ENCODE data around the gene TLX2.

TLX2 gene

DNA sequence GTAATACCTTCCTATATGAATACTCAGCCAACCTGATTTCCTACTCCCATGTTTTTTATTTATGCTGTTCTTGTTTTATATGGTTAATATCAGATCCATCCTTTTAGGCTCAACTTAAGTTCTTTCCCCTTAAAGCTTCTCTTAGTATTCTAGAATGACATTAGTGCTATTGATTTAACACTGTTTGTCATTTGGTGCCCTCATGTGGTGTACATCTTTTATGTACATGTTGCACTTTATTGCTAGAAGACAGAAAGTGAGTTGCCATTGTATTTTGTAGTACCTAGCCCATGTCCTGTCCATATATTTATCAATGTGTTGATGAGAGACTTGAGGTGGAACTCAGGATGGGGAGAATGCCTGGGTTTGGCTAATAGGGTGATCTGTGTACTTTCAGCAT is 18.0 kb downstream of the TLX2 start:
- DNase-seq (ENCODE audit: low read depth): no peak

DNA sequence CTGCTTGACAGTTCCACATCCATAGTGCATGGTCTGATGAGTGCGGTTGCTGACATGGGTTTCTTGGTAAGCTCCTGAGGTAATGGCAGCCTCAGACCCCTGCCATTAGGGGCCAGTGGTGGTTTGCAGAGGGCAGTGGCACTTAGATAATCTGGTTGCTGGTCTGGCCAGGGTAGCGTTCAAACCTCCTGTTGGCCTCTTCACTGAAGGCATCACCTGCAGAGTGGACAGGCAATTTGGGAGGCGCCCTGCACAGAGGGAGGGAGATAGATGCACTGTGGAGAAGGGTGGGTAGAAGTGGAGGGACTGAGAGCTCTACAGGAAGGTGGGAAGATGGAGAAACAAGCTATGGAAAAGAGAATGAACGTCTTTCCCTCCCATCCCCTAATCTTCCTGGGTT is 19.2 kb downstream of the TLX2 start:
- no peak for DNase-seq (ENCODE audit: low read depth)

DNA sequence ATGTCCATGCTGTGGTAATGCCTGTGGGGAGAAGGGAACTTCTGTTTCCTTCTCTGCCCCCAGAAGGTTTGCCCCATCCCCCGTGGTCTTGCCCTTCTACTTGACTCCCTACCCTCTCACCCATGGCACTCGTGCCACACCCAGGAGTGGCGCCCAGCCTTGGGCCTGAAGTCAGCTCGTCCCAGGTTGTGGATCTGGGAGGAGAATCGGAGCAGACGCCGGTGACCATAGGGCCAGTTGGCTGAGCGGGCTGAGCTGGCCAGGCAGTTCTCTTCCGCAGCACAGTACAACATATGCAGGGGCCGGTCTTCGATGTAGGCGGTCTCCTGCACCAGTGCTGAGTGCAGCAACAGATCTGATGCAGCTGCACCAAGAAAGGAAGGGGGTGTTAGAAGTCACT is 20.2 kb downstream of the TLX2 start:
- DNase-seq (ENCODE audit: low read depth): no peak

DNA sequence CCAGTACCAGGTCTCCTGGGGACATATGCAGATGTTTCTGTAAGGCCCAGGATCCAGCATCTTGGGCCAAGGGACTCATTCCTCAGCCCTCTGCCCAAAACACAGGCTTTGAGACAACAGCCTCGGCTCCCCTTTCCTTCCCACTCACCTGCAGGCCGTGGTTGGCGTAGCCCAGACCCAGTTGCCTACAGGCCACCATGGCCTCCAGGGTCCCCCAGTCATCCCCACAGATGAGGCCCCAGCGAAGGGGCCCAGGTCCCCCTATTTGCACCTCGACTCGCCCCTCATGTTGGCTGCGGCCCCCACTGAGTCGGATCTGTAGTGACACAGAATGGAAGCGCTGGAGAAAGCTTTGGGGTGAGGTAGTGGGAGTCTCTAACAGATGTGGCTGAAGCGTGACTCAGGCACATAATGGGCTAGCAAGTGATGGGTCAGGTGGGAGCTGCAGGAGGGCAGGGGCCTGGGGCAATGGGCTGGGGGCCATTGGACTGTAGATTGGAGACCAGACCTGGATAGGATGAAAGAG is 21.3 kb downstream of the TLX2 start:
- no peak for DNase-seq (ENCODE audit: low read depth)

DNA sequence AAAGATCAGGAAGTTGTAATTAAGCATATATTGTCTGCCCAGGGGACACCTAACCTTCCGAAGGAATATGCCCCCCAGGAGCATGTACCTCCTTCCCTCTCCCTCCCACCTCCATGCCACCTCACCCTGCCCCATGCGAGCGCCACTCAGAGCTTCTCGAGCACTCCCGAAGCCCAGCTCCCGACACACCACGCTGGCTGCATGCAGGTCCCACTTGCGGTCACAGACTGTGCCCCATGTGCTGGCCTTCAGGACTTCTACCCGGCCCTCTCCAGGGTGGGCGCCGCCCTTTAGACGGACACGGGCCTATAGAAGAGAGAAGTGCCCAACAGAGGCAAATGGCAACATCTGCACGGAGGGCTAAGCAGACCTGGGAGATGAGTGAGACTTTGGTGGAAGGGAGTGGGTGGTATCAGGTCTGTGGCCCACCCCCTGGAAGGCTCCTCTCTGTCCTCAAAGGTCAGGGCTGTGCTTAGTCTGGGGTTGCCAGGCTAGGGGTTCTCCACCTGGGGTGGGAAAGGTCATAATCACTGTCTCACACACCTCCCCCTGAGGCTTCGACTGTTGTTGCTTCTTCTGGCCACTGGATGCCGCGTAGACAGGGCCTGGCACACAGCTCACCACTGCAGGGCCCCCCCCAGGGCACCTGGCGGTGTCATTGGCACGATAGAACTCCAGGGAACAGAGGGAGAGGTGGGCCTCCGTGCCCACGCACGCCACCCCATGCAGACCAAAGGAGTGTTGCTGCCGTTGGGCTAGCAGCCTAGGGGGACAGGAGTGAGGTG is 22.1 kb downstream of the TLX2 start:
- DNase-seq (ENCODE audit: low read depth): no peak

DNA sequence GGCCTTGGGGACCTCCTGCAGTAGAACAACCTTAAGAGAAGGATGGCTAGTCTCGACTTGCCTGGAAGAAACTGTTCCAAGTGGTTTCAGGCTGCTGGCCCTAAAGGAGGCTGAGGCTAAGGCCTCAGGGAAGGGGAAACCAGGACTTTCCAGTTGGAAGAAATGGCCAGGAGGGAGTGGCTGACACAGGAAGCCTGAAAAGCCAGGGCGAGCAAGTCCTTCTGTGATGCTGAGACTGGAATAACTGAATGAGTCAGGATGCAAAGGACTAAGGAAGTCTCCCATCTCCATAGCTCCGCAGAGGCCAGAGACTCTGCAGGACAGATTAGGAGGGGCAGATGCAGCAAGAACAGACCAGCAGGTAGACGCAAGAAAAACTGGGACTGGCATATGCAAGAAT is 22.9 kb downstream of the TLX2 start:
- DNase-seq (ENCODE audit: low read depth): no peak

DNA sequence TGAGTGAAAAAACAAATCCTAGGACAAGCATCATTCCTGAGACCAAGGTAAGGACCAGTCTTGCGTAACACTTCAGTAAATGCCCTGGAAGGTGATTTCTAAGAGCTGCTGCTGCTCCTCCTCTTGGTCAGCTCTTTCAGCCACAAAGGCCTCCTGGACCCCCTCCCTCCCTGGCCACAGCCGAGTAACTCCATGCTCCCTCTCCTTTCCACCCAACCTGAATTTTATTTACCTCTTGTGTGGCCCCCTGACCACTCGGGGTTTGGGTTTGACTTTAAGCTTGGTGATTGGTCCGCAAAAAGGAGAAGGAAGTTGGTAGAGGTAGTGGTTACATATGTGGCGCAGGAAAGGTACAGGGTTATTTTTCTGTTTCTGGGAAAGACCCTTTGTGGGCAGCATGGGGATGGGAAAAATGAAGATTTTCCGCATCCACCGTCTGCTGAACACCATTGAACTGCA is 24.7 kb downstream of the TLX2 start:
- DNase-seq (ENCODE audit: low read depth): no peak

DNA sequence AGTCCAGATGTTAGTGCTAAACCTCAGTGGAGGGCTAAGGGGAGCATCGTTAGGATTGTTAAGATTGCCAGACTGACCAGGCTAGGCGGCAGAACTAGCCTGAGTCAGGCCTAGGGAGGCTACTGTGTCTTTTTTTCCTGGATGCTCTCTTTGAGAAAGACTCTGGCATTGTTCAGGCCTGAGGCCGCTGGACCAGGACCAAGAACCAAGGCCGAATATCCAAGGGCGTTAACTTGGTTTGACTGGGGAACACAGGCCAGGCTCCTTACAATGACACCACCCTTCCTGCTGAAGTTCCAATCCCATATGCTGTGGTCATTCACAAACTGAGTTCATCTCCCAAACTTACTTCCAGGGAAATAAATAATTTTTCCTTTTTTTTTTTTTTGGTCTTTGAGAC is 26.0 kb downstream of the TLX2 start:
- DNase-seq (ENCODE audit: low read depth): no peak

DNA sequence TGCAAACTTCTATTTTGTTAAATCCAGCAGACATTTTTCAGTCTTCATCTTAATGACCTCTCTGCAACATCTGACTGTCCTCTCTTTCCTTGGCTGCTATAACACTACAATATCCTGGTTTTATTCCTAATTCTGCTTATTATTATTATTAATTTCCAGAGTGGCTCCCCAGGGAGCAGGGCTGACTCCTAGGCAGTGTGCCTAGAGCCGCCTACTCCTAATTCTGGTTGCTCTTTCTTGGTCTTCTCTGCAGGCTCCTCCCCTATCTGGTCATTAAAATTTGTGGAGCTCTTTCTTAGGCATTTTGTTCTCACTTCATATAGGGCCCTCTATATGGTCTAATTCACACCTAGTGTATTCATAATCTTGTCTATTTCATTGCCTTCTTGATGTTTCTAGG is 28.7 kb downstream of the TLX2 start:
- no peak for DNase-seq (ENCODE audit: low read depth)

DNA sequence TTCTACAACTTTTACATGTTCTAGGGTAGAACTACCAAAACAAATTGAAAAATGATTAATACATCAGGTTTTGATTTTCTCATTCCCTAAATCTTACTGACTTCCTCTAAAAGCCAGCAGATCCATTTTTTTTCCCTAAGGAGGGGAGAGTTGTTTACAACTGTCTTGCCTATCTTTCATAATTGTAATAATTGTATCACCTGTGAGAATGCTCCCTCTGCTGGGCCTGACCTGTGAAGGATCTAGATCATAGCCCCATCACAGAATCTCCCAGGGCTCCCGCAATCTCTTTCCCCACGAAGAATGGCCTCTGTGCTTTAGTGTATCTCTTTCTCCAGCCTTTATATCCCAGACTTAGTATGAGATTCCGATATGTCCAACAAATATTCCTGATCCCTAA is 30.4 kb downstream of the TLX2 start:
- no peak for DNase-seq (ENCODE audit: low read depth)

DNA sequence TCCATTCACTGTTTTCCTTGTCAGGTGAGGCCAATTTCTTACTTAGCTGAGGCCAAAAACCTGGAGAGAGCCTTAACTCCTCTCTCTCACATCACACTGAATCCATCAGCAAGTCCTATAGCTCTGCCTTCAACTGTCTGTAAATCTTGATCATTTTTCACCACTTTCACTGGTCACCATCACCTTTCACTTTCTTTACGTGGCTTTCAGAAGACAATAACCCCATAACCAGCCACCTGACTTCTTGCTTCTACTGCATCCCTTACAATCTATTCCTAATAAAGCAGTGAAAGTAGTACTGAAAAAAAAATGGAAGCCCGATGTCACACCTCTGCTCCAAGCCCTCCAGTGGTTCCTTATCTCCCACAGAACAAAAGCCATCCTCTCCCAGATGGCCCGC is 31.8 kb downstream of the TLX2 start:
- DNase-seq (ENCODE audit: low read depth): no peak

DNA sequence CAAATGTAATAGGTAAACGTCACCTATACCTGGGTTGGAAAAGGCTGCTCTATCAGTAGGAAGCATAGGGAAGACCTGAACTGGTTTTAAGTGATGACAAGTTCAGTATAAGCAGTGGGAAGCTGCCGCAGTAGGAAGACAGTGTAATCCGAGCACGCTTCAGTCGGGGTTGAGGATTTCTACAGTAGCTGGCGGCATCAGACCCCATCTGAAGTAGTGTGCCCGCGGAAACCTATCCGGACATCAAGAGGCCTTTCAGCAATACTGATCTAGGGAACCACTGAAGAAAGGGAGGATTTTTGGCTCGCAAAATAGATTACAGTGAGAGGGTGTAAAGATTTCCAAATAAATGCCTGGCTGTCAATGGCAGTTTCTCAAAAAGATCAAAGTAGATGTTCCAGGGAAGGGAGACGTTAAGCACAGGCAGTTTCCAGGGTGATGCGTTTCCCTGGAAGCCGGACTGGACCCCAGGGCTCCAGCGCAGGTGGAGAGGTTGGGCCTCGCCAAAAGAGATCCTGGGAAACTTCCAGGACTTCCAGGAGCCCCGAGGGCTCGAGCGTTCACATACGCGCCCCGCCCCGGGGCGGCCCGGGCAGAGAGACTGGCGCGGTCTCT is 34.1 kb downstream of the TLX2 start:
- no peak for DNase-seq (ENCODE audit: low read depth)

DNA sequence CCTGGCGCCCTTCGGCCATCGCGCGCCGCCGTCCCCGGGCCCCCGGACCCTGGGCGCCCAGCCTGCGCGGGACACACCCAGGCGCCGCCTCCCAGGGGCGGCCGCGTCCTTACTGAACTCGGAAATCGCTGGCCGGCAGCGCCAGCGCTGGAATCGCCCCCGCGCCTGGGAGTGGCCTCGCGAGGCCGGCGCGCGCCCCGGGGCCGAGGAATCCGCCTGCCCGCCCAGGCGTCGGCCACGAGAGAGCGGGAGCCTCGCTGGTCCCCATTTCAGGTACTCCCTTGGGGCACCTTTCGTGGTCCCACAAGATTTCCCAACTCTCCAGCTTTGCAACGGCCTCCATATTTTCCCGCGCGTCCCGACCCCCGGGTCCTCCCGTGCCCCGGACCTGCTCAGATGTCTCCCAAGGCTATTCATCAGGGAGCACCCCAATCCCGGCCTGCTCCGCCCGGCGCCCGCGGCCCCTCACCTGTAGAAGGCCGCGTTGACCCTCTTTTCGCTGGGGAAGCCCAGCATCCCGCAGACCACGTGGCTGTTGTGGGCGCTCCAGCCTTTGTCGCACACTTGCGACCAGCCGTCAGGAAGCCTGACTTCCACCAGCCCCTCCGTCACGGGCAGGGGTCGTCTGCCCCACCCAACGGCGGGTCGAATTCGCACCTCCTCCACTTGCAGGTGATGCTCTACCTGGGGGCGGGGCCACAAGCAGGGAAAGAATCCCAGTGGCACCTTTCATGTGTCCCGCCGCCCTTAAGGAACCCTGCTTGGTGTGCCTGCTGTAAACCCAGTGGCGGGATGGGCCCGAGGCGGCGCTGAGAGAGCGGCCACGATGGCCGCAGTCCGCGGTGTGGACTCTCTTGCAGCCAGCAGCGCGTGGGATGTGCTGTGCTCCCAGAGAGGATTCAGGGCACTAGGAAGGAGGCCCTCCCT is 34.9 kb downstream of the TLX2 start:
- no peak for DNase-seq (ENCODE audit: low read depth)

DNA sequence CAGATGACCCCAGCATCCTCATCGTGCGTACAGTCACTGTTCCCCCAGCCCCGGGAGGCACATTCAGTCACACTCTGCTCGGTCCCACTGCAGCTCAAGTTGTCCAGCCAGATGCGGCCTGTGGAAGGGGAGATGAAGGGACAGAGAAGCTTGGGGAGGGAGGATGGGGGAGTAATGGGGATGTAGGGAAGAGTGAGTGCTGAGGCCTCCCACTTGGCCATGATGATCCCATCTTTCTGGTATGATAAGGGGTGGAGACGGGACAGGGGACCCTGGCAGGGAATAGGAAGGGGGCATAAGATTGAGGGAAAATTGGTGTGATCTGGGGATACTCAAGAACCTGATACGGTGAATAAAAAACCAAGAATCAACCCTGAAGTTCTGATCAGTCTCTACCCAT is 36.0 kb downstream of the TLX2 start:
- no peak for DNase-seq (ENCODE audit: low read depth)

DNA sequence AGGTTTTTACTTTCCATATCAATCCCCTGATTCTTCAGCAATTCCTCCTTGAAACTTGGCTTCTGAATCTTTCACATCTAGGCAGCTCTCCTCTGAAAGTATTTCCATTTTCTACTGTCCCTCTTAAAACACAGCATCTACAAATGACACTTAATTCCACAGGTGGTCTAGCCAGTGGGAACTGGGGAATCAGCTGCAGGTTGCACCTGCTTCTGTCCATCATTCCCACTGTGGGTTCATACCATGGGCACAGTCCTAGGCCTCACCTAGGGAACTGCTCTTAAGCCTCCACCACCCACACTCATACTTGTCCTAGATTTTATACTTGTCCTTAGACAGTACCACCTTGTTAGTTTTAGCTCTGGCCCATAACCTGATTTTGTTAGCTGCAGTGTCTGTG is 37.3 kb downstream of the TLX2 start:
- no peak for DNase-seq (ENCODE audit: low read depth)

DNA sequence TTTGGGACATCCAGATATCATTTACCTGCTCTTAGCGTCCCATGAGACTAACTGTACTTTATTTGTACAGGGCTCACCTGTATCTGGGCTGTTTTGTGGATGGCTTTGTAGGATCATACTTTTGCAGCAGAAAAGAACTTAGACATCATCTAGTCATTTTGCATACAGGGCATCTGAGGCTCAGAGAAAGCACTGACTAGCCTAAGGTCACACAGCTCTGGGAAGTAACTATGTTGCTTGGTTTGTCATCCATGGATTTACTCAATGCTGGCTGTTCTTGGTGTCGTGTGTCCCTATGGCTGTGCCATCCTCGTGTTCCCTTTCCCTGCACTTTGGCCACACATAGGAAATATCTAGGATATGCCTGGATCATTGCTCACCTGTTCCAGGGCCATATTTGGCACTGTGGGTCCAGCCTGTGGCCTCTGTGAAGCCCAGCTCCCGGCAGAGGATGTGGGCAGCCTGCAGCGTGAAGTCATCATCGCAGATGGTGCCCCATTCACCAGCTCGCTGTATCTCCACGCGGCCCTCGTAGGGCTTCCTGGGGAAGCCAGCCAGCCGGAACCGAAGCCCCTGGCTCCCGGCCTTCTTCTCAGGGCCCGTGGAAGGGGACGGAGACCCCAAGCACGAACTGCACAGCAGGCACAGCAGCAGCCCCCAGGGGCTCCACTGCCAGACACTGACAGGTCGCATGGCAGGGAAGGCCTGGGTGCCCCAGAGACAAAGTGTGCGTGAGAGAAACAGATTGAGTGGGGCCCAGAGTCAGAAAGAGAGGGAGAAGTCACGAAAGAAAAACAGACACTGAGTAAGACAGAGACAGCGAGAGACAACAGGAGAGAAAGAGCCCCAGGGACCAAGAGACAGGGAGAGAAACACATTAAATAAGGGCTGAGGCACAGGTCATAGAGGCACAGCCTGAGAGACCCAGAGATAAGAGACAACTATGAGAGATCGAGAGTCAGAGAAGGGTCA is 38.0 kb downstream of the TLX2 start:
- no peak for DNase-seq (ENCODE audit: low read depth)

DNA sequence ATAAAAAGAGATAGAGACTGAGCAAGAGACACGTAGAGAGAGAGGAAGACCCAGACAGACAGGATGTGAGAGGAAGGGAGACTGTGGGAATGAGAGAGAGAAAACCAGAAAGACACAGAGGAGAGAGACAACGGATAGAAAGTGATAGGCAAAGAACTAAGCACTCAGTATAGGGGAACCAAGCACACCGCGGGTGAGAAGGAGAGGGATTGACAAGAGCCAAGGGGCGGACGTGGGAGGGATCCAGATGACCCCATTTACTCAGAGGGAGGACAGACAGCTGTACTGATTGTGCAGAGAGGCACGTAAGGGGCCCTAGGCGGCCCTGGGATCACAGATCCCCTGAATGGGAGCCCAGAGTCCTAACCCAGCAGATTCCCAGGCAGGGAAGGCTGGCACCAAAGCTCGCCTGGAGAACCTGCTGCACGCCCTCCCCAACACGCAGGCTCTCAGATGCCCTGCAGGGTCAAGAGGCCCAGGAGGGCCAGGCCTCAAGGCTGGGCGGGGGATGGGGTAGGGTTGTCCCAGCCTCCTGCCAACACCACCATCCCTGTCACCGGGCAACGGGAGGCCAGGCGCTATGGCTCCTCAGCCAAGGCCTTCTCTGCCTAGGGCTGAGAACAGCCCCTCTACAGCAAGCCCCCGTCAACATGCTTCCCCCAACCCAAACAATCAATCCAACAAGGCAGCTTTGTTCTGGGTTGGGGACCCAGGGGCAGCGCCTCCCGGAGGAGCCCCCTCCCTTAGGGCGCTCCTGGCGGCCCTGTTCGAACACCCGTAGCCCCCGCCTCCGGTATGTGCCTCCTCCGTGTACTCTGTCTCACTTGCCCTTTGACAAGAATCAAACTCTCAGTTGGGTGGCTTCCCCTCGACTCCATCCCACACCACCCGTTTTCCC is 38.9 kb downstream of the TLX2 start:
- DNase-seq (ENCODE audit: low read depth): no peak

DNA sequence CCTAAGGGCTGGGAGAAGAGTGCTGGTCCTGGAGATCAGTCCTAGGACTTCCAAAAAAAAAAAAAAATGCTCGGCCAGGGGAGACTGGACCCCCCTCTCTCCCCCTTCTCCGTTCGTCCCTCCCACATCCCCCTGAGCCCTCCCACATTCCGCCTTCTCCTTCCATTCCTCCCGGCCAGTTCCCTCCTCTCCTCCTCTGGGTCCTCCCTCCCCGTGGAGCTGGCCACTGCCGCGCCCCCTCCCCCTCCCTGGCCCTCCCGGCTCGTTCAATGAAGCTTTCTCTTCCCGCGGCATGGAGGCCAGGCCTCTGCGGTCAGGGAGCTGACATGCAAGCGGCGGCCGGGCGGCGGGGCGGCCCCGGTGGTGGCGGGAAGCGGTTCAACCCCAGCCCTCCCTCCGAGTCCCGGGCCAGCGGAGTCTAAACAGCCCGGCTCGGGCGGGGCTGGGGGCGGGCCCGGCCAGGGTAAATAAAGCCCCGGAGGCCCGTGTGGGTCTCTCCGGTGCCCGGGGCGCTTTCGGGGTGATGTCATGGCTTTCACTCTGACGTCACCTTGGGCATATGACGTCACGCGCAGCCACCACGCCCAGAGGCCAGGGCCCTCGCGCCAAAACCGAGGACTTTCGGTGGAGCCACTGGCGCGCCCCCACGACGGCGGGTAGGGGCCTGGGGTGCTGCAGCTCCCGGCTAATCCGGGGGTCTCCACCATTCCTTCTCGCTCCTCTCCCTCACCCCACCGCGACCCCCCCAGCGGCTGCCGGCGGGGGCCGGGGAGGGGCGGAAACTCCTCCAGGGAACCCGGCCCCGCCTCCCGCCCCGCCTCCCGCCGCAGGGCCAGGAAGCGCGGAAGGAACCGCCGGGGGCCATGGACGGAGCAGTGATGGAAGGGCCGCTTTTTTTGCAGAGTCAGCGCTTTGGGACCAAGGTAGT is 39.9 kb downstream of the TLX2 start, which contains the start of the genes DOK1 and LOXL3:
TSS of gene DOK1 (plus strand) at position 829 of the 928 bp plus-strand sequence. CDS start at position 864, 35 bp downstream.
TSS of gene LOXL3 (minus strand) at position 51 of the 928 bp plus-strand sequence. CDS start 1,308 bp downstream, outside the sequence.
- DNase-seq (ENCODE audit: low read depth): peak; percentile 70

Measured in activated T-helper 1 cell treated with Interleukin-2 at 50 U/mL for 16 hours (primary cell).